WI38 (cell line): ENCODE measurements around the gene TXNDC5.
A peak's percentile ranks its signal among the peaks of the same experiment; 100 is the strongest.

Experiments used
- H3K4me3 ChIP-seq: 2 replicates; pipeline ENCODE4 v1.5.1; 2011; ENCODE audit warnings: low read depth, mild to moderate bottlenecking, control low read depth, low read length
- TF ChIP-seq, protein P1 (sequence below): IDR thresholded peaks from 2 replicates; pipeline ENCODE4 v1.5.1; 2012; ENCODE audit warnings: low read depth, mild to moderate bottlenecking, control low read depth, low read length

Gene TXNDC5

DNA sequence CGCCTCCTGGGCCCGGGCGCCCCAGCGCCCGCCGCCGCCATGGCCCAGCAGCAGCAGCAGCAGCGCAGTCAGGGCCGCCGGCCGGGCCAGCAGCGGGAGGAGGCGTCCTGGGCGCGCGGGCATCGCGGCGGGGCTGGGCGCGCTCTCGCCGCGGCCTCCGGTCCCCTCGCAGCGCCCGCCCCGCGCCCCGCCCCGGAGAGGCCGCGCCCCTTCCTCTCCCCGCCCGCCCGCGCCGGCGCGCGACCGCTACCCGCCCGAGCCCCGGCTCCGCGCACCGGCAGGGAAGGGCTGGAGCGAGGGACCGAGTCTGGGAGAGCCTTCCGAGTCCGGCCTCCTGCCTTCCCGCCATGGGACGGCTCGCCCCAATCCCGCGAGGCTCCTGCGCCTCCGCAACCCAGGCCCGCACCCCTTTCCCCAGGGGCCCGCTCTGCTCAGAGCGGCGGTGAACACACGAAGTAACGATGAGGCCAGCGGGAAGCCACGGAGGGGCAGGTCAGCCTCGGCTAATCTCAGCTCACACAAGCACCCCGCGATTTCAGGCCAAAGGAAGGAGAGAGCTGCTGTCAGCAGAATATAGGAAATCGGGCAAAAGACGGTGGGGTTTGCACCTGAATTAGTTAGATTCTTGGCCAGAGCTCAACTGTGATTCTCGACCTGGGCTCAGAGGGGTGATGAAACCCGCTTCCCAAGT lies at the start of gene TXNDC5:
Gene TXNDC5, minus strand, starts transcription at position 135 of the 691 bp plus-strand sequence. Its CDS starts 12 bp downstream, at position 123.
- peak within 1 kb of the TSS; percentile 79 for H3K4me3 ChIP-seq
- TF ChIP-seq, protein P1, sequence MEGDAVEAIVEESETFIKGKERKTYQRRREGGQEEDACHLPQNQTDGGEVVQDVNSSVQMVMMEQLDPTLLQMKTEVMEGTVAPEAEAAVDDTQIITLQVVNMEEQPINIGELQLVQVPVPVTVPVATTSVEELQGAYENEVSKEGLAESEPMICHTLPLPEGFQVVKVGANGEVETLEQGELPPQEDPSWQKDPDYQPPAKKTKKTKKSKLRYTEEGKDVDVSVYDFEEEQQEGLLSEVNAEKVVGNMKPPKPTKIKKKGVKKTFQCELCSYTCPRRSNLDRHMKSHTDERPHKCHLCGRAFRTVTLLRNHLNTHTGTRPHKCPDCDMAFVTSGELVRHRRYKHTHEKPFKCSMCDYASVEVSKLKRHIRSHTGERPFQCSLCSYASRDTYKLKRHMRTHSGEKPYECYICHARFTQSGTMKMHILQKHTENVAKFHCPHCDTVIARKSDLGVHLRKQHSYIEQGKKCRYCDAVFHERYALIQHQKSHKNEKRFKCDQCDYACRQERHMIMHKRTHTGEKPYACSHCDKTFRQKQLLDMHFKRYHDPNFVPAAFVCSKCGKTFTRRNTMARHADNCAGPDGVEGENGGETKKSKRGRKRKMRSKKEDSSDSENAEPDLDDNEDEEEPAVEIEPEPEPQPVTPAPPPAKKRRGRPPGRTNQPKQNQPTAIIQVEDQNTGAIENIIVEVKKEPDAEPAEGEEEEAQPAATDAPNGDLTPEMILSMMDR, result no peak

DNA sequence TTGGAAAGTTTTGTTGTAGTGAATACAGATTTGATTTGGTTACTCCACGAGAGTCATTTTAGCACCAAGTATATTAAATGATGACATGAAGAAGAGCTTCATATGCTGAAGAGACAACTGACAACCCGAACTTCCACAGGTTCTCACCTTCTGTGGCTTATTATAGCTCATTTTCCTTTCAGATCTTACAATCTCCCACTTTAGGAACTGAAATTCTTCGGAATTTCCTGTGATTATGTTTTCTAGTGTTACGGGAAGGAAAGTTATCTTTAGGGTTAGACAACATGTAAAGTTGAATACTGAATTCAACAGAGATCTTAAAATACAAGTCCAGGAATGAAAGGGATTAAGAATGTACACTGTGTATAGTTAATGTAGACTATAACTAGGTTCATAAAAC lies 49.6 kb upstream of the TXNDC5 start:
- TF ChIP-seq, protein P1, result no peak
- no peak overlapping the region for H3K4me3 ChIP-seq

DNA sequence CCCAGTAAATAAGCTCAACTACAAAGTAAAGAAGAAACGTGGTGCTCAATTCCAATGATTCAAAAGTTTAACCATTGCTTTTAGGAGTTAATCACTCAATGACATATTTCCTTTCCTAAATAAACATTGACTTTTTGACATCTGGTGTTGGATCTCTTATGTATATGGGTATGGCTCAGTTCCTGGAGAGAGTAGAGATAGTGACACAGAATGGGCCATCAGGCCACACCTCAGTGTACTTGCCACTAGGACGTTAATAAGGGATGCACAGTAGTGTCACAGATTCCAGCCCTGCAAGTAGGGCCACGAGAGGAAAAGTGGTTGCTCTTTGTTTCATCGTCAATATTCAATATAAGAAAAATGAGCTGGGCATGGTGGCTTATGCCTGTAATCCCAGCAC lies 48.9 kb upstream of the TXNDC5 start:
- TF ChIP-seq, protein P1, result no peak
- no peak overlapping the region for H3K4me3 ChIP-seq

DNA sequence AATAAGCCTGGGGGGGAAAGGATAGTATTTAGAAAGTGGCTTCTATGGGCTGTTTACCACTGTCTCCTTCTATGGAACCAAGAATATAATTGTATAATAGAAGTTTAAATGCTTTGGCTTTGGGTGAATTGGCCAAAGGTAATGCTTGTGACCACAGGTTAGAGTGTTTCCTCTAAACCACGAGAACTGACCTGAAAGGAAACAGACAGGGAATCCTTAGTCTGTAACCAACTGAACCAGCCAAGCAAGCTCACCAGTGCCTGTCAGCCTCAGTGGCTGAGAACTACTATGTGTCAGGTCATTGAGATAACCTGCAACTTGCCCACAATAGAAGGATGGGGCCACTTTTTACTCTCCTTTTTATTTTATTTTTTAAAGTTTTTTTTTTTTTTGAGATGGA lies 47.9 kb upstream of the TXNDC5 start:
- H3K4me3 ChIP-seq, result no peak overlapping the region
- TF ChIP-seq, protein P1, result no peak

DNA sequence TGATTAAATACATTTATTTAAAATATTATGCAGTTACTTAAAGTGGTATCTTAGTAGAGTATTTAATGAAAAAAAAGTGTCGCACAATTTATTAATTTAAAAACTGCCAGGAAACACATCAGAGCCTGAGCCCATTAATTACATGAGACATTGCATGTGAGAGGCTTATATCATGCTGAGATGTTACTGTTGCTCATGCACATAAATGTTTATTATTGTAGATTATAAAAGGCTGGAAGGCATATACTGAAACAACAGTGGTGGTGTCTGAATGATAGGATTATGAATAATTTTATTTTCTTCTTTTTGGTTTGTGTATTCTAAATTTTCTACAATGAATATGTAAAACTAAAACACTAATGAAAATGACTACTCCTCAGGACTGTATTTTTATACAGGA lies 45.7 kb upstream of the TXNDC5 start:
- TF ChIP-seq, protein P1, result no peak

DNA sequence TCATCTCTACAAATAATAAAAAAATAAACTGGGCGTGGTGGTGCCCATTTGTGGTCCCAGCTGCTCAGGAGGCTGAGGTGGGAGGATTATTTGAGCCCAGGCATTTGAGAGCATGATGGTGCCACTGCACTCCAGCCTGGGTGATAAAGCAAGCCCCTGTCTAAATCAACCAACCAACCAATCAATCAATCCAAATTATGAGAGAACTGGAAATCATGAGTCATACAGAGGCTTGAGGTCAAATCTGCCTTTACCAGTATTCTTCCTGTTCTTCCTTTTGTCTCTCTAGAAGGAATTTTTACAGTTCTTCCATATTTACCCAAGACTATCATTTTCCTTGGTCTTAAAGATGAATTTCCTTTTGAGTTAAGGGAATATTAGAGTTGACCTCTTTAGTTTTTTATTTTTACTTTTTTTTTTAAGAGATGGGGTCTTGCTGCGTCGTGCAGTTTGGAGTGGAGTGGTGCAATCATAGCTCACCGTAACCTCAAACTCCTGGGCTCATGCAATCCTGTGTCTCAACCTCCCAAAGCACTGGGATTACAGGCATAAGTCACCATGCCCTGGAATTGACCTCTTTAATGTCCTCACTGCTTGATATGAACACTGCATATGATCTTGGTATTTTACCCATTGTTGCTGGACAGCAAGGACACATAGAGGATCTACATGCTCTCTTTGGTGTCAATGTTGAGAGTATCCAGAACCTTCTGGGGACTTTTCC lies 44.1 kb upstream of the TXNDC5 start:
- no peak overlapping the region for H3K4me3 ChIP-seq
- TF ChIP-seq, protein P1, result no peak

More for the DNA sequence above, 45.7 kb upstream of the TXNDC5 start:
- no peak overlapping the region for H3K4me3 ChIP-seq

DNA sequence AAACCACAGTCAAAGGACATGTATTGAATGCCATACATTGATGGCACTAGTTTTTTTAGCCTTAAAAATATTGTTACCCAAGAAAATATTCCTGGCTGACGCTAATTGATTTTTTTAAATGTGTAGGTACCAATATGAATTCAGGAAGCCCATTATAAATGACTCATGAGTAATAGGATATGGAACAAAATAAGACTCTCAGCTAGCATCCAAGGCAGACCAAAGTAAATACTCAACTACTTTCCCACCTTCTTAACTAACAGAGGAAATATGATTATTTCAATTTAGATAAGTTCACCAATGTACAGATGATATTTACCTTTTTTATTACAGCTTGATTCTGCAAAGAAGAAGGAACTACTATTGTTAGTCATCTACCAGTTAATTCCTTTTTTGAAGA lies 43.2 kb upstream of the TXNDC5 start:
- TF ChIP-seq, protein P1, result no peak
- H3K4me3 ChIP-seq, result no peak overlapping the region
